ENCODE results near the gene PHYKPL.

GRCh38 chr5:178227929-178228328, 4.7 kb downstream of the PHYKPL start:
- TF ChIP-seq TAF1 (IDR thresholded peaks at IDR 0.05; ENCODE audit: low read depth, low read length) (no peak), CTCF (IDR thresholded peaks at IDR 0.05; ENCODE audit: control extremely low read depth in 1 of 3, insufficient read depth in 1 of 3, low read depth in 1 of 3, low read length in 3 of 3) (no peak), EP300 (IDR thresholded peaks at IDR 0.05; ENCODE audit: borderline replicate concordance in 1 of 2, low read depth in 2 of 2, low read length in 2 of 2) (no peak), USF2 (IDR thresholded peaks at IDR 0.05; ENCODE audit: low read length) (no peak), ATF2 (IDR thresholded peaks at IDR 0.05; ENCODE audit: low read length) (no peak), RXRA (IDR thresholded peaks at IDR 0.05; ENCODE audit: insufficient read depth, low read depth, low read length) (no peak), TCF12 (IDR thresholded peaks at IDR 0.05; ENCODE audit: low read depth, low read length) (no peak), POLR2A (IDR thresholded peaks at IDR 0.05; ENCODE audit: control extremely low read depth in 1 of 2, low read depth in 2 of 2, low read length in 2 of 2) (no peak), CHD1 (IDR thresholded peaks at IDR 0.05; ENCODE audit: low read depth, low read length) (no peak)
